HK-2 (cell line): Measurements from ENCODE around the gene CAMKK1.

Experiments used
- DNase-seq: peaks from one replicate; pipeline ENCODE4 v3.0.0-alpha.2; 2018; ENCODE audit not compliant: unreplicated experiment

Gene CAMKK1

GRCh38 chr17:3896108-3896967 is 3.5 kb upstream of the CAMKK1 start:
- no peak for DNase-seq

- DNase-seq, result no peak
Observed at GRCh38 chr17:3895354-3895753, 2.5 kb upstream of the CAMKK1 start.

GRCh38 chr17:3894911-3895343 is 2.1 kb upstream of the CAMKK1 start:
- no peak for DNase-seq

GRCh38 chr17:3894188-3894587 is 1.3 kb upstream of the CAMKK1 start:
- DNase-seq, result no peak

GRCh38 chr17:3893720-3894116 is 865 bp upstream of the CAMKK1 start:
- DNase-seq, result no peak

- DNase-seq, result peak; percentile 90
Observed at GRCh38 chr17:3892095-3892998, 506 bp downstream of the CAMKK1 start.

- DNase-seq, result peak; percentile 58
Observed at GRCh38 chr17:3891626-3892094, 1.2 kb downstream of the CAMKK1 start.

- DNase-seq, result no peak
Observed at GRCh38 chr17:3890878-3891219, 2.0 kb downstream of the CAMKK1 start.

GRCh38 chr17:3890082-3890877 is 2.6 kb downstream of the CAMKK1 start:
- DNase-seq, result peak; percentile 96

- peak; percentile 38 for DNase-seq
Observed at GRCh38 chr17:3889325-3890012, 3.4 kb downstream of the CAMKK1 start.

GRCh38 chr17:3888343-3889171 is 4.3 kb downstream of the CAMKK1 start:
- DNase-seq, result peak; percentile 93

- no peak for DNase-seq
Observed at GRCh38 chr17:3887804-3888203, 5.0 kb downstream of the CAMKK1 start.

GRCh38 chr17:3887394-3887793 is 5.5 kb downstream of the CAMKK1 start:
- no peak for DNase-seq

GRCh38 chr17:3886776-3887175 is 6.1 kb downstream of the CAMKK1 start:
- no peak for DNase-seq

GRCh38 chr17:3885970-3886369 is 6.9 kb downstream of the CAMKK1 start:
- peak; percentile 54 for DNase-seq

GRCh38 chr17:3885271-3885670 is 7.6 kb downstream of the CAMKK1 start:
- DNase-seq, result no peak

- DNase-seq, result no peak
Observed at GRCh38 chr17:3884188-3884587, 8.7 kb downstream of the CAMKK1 start.

- no peak for DNase-seq
Observed at GRCh38 chr17:3882276-3882675, 10.6 kb downstream of the CAMKK1 start.

- no peak for DNase-seq
Observed at GRCh38 chr17:3880983-3881382, 11.9 kb downstream of the CAMKK1 start.
